WTC11 (cell line): Measurements from ENCODE around the gene MYO16.

ENCODE experiments used
- NR2C2 ChIP-seq: sonication (generic); formaldehyde crosslinking; IDR thresholded peaks from 2 replicates; pipeline ENCODE4 v1.8.0; 2022; ENCODE audit warnings: mild to moderate bottlenecking, missing genetic modification reagents
- TF ChIP-seq, protein P1 (sequence below): fragments of 200-600 bp; IDR thresholded peaks from 2 replicates; pipeline ENCODE4 v1.8.0; 2022; ENCODE audit warnings: antibody characterized with exemption
- TF ChIP-seq, protein P2 (sequence below): sonication (generic); formaldehyde crosslinking; conservative IDR thresholded peaks from 2 replicates; pipeline ENCODE4 v1.8.1; 2023; ENCODE audit warnings: mild to moderate bottlenecking, low read depth, missing genetic modification reagents, moderate library complexity

DNA sequence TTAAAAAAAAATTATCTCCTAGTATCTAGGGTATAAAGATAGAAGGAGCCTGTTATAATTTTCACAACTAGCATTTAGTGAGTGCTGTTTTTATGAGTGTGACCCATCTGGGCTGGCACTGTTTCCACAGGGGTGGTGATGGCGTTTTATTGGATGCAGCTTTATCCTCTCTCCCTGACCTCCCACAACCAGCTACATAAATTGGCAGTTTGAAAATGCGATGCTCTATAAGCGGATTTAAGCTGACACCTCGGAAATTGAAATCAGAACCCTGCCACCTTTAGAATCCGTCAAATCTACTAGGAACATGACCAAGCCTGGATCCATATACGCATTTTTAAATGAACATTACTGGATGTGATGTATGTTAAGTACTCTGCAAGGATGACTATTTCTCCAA lies 44.9 kb downstream of the MYO16 start:
- TF ChIP-seq, protein P1, sequence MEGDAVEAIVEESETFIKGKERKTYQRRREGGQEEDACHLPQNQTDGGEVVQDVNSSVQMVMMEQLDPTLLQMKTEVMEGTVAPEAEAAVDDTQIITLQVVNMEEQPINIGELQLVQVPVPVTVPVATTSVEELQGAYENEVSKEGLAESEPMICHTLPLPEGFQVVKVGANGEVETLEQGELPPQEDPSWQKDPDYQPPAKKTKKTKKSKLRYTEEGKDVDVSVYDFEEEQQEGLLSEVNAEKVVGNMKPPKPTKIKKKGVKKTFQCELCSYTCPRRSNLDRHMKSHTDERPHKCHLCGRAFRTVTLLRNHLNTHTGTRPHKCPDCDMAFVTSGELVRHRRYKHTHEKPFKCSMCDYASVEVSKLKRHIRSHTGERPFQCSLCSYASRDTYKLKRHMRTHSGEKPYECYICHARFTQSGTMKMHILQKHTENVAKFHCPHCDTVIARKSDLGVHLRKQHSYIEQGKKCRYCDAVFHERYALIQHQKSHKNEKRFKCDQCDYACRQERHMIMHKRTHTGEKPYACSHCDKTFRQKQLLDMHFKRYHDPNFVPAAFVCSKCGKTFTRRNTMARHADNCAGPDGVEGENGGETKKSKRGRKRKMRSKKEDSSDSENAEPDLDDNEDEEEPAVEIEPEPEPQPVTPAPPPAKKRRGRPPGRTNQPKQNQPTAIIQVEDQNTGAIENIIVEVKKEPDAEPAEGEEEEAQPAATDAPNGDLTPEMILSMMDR: no peak
- no peak for TF ChIP-seq NR2C2 (CRISPR knock-in tag)
- TF ChIP-seq, protein P2, sequence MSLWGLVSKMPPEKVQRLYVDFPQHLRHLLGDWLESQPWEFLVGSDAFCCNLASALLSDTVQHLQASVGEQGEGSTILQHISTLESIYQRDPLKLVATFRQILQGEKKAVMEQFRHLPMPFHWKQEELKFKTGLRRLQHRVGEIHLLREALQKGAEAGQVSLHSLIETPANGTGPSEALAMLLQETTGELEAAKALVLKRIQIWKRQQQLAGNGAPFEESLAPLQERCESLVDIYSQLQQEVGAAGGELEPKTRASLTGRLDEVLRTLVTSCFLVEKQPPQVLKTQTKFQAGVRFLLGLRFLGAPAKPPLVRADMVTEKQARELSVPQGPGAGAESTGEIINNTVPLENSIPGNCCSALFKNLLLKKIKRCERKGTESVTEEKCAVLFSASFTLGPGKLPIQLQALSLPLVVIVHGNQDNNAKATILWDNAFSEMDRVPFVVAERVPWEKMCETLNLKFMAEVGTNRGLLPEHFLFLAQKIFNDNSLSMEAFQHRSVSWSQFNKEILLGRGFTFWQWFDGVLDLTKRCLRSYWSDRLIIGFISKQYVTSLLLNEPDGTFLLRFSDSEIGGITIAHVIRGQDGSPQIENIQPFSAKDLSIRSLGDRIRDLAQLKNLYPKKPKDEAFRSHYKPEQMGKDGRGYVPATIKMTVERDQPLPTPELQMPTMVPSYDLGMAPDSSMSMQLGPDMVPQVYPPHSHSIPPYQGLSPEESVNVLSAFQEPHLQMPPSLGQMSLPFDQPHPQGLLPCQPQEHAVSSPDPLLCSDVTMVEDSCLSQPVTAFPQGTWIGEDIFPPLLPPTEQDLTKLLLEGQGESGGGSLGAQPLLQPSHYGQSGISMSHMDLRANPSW (CRISPR knock-in tag): no peak
